H54 (cell line): ENCODE data around the gene EPHA8.

Experiments used
- DNase-seq: peaks from one replicate; pipeline ENCODE4 v3.0.0; 2011; ENCODE audit warnings: low spot score, mixed read lengths; ENCODE audit not compliant: insufficient read length
- FAIRE-seq: peaks from 3 replicates; lab custom pipeline; 2011; peaks lifted over from hg19 to GRCh38; lab: Jason Lieb, UNC
- POLR2A ChIP-seq: IDR thresholded peaks from 2 replicates; pipeline ENCODE4 v1.6.1; 2011; ENCODE audit warnings: low read depth, mild to moderate bottlenecking, low read length

EPHA8 gene

DNA sequence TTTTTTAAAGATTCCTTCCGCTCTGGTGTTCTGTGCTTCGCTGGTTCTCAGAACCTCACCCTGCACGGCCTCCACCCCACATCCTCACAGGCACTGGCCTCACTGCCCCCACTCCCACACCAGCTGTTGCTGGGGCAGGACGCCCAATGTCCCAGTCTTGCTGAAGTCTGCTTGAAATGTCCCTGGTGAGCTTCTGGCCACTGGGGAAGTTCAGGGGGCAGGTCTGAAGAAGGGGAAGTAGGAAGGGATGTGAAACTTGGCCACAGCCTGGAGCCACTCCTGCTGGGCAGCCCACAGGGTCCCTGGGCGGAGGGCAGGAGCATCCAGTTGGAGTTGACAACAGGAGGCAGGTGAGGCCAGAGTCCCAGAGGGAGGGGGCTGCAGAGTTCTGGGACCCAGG is 73.1 kb downstream of the EPHA8 start, which contains the start of gene C1QA:
C1QA (plus strand) TSS at position 276 of the 400 bp plus-strand sequence. CDS start 989 bp downstream, outside the sequence.
- TF ChIP-seq POLR2A: no peak
- DNase-seq (no peak), FAIRE-seq (no peak)

DNA sequence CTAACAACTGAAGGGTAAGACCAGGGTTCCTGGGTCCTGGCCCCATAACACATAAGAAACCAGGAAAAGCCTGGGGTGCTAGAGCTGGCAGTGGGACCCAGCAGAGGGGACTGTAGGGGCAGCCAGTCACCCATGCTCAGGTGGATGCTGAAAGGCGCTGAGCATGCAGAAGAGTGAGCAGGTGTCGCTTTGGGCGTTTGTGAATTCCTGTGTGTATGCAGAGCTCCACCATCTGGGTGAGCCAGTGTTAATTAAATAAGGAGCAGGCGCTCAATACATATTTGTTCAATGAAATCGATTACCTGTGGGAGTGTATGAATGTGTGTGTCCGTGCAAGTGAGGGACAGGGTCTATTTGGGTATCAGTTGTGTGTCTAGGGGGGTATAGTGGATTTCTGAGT is 73.6 kb downstream of the EPHA8 start:
- no peak for FAIRE-seq
- DNase-seq: no peak

GRCh38 chr1:22637907-22638445 is 74.7 kb downstream of the EPHA8 start:
- FAIRE-seq: no peak
- TF ChIP-seq POLR2A: no peak
- DNase-seq: no peak

More for the DNA sequence above, 73.6 kb downstream of the EPHA8 start:
- TF ChIP-seq POLR2A: no peak

GRCh38 chr1:22638476-22639234 is 75.4 kb downstream of the EPHA8 start:
- DNase-seq: no peak
- FAIRE-seq: no peak
- no peak for TF ChIP-seq POLR2A

DNA sequence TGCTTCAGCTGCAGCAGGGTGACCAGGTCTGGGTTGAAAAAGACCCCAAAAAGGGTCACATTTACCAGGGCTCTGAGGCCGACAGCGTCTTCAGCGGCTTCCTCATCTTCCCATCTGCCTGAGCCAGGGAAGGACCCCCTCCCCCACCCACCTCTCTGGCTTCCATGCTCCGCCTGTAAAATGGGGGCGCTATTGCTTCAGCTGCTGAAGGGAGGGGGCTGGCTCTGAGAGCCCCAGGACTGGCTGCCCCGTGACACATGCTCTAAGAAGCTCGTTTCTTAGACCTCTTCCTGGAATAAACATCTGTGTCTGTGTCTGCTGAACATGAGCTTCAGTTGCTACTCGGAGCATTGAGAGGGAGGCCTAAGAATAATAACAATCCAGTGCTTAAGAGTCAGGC is 76.0 kb downstream of the EPHA8 start:
- TF ChIP-seq POLR2A: no peak
- DNase-seq: peak; percentile 24
- FAIRE-seq: no peak

- no peak for TF ChIP-seq POLR2A
- DNase-seq (no peak), FAIRE-seq (no peak)
Measured at GRCh38 chr1:22641247-22641646, 78.0 kb downstream of the EPHA8 start.

- no peak for TF ChIP-seq POLR2A
- DNase-seq (peak; percentile 55), FAIRE-seq (no peak)
Measured at GRCh38 chr1:22641906-22642636, 78.8 kb downstream of the EPHA8 start.

DNA sequence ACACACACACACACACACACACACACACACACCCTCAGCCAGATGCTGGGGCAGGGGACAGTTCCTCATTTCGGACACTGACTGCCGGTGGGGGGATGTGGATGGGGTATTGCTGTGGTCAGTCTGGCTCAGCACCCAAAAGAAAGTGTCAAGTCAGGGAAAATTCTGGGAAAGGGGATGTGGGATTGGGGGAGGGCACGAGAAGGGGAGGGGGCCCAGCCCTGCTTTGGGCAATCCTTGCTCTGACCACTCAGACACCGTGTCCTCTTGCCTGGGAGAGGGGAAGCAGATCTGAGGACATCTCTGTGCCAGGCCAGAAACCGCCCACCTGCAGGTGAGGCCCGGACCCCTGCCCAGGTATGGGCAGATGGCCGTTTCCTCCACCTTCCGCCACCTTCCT is 80.1 kb downstream of the EPHA8 start, which contains the start of gene C1QC:
C1QC (plus strand) TSS at position 253 of the 400 bp plus-strand sequence. CDS start 391 bp downstream, outside the sequence.
- FAIRE-seq (no peak), DNase-seq (no peak)
- no peak for TF ChIP-seq POLR2A

DNA sequence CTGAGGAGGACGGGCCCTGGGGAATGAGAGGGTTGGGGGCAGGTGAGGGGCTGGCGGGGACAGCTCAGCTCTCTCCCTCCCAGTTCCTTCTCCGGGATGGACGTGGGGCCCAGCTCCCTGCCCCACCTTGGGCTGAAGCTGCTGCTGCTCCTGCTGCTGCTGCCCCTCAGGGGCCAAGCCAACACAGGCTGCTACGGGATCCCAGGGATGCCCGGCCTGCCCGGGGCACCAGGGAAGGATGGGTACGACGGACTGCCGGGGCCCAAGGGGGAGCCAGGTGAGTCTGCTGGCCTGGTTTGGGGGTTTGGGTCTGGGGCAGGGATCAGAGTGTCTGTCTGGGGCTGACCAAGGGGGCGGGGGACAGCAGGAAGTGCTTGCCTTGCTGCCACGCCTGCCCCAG is 80.6 kb downstream of the EPHA8 start:
- TF ChIP-seq POLR2A: no peak
- FAIRE-seq: no peak
- DNase-seq: no peak

GRCh38 chr1:22645931-22646330 is 82.6 kb downstream of the EPHA8 start:
- TF ChIP-seq POLR2A: no peak
- FAIRE-seq: no peak
- no peak for DNase-seq

GRCh38 chr1:22646384-22646783 is 83.1 kb downstream of the EPHA8 start:
- FAIRE-seq: no peak
- DNase-seq: no peak
- no peak for TF ChIP-seq POLR2A

DNA sequence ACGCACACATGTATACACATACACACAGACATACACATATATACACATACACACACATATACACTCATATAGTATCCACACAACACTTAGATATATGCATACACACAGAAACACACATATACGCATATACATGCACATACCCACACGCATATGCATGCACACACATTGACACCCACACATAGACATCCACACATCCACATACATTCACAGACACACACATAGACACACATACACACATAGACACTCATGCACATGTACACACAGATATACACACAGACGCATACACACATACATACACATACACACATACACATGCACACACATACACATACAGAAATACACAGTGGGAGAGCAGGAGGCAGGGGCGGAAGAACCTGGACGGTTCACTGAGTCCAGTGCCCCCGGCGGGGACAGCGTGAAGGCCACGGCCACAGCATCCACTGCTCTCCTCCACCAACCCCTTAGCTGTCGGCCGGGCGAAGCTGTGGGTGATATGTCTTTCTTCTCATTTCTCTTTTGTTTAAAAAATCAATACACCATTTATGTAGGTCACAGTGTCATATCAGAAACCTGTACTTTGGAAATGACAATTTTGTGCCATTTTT is 86.9 kb downstream of the EPHA8 start:
- no peak for DNase-seq
- no peak for FAIRE-seq
- no peak for TF ChIP-seq POLR2A

- no peak for TF ChIP-seq POLR2A
- DNase-seq: no peak
- no peak for FAIRE-seq
Measured at GRCh38 chr1:22651941-22652856, 88.9 kb downstream of the EPHA8 start.
